Breast epithelium (tissue), 4 donors: ENCODE data around the gene C1orf146. TPM values are rescaled to one million over a fixed set of nuclear protein-coding genes. Genes with fewer than 3 reads are reported as not detected.

Source experiments
- DNase-seq, 2 donors: peaks; one replicate each; pipeline ENCODE4 v3.0.0-alpha.2; 2019; ENCODE audit warnings: low spot score in 2 of 2
- H3K27ac ChIP-seq, 2 donors: fragments of 200-600 bp; sonication (generic) in 1 of 2; one replicate each; pipeline ENCODE4 v1.5.1; 2016 to 2019; ENCODE audit warnings: mild to moderate bottlenecking in 1 of 2
- H3K27me3 ChIP-seq, 2 donors: fragments of 200-600 bp; sonication (generic) in 1 of 2; one replicate each; pipeline versions ENCODE4 v1.5.1 to v1.6.0; 2017 to 2019; ENCODE audit warnings: control low read depth in 1 of 2, mild to moderate bottlenecking in 1 of 2
- H3K36me3 ChIP-seq: fragments of 200-600 bp; one replicate; pipeline ENCODE4 v1.5.1; 2019
- H3K4me1 ChIP-seq, 2 donors: fragments of 200-600 bp; sonication (generic); one replicate each; pipeline ENCODE4 v1.5.1; 2016 to 2019; ENCODE audit warnings: control low read depth in 1 of 2
- H3K4me3 ChIP-seq, 3 donors: fragments of 200-600 bp; sonication (generic); 1 replicate in 2 of 3; 2 replicates in 1 of 3; pipeline ENCODE4 v1.5.1; 2016 to 2019; ENCODE audit warnings: mild to moderate bottlenecking in 3 of 3, moderate library complexity in 2 of 3
- H3K9me3 ChIP-seq, 2 donors: fragments of 200-600 bp; sonication (generic) in 1 of 2; one replicate each; pipeline ENCODE4 v1.5.1; 2016 to 2019; ENCODE audit warnings: control low read depth in 1 of 2
- CTCF ChIP-seq, 3 donors: fragments of 450-650 bp; IDR thresholded peaks; one replicate each; pipeline ENCODE4 v1.5.1; 2016 to 2017; ENCODE audit warnings: antibody characterized with exemption in 3 of 3, mild to moderate bottlenecking in 3 of 3, moderate library complexity in 3 of 3
- POLR2A ChIP-seq: fragments of 450-650 bp; IDR thresholded peaks from one replicate; pipeline ENCODE4 v1.6.1; 2016; ENCODE audit warnings: antibody characterized with exemption, mild to moderate bottlenecking, moderate library complexity
- POLR2AphosphoS5 ChIP-seq, 3 donors: sonication (generic); formaldehyde crosslinking; IDR thresholded peaks; one replicate each; pipeline ENCODE4 v1.6.1; 2017; ENCODE audit warnings: antibody characterized with exemption in 3 of 3
- intact Hi-C: fragments of 100-400 bp; cut with DNase I; formaldehyde crosslinking; loops from one replicate; pipeline ENCODE4 v1.15.1; 2023; ENCODE audit warnings: low total_unique reads
- total RNA-seq, 3 donors: library from RNA; depleted of rRNA; stranded (reverse); fragments of >200 nt; gene quantifications; one replicate each; pipeline ENCODE4 v1.1.0, GENCODE V29; 2016

Gene C1orf146
- total RNA-seq, 3 donors from 2014 or later: not detected

GRCh38 chr1:92203105-92203504 lies 14.6 kb upstream of the C1orf146 start:
- Histone ChIP-seq H3K27me3 (no peaks in the 10 kb centered on the region), H3K4me1 (no peaks in the 10 kb centered on the region), H3K36me3 (no peaks in the 10 kb centered on the region), H3K4me3 (no peak overlapping the region), H3K27ac (no peak overlapping the region), H3K9me3 (peaks cover 0 to 10% of the 10 kb centered on the region in 2 donors)
- no peak for DNase-seq
- TF ChIP-seq POLR2AphosphoS5 (IDR thresholded peaks at IDR 0.05): no peak
- no peak for TF ChIP-seq POLR2A
- intact Hi-C loops: no loop called here

- TF ChIP-seq POLR2AphosphoS5 (IDR thresholded peaks at IDR 0.05) (no peak), POLR2A (no peak), CTCF (IDR thresholded peaks at IDR 0.05) (no peak)
- Histone ChIP-seq H3K4me1 (no peaks in the 10 kb centered on the region), H3K27ac (no peak overlapping the region), H3K27me3 (no peaks in the 10 kb centered on the region), H3K4me3 (no peak overlapping the region), H3K9me3 (peaks cover 0 to 10% of the 10 kb centered on the region in 2 donors), H3K36me3 (no peaks in the 10 kb centered on the region)
- intact Hi-C loops: no loop called here
- DNase-seq: no peak
Observed at GRCh38 chr1:92210701-92211100, 7.0 kb upstream of the C1orf146 start.

GRCh38 chr1:92211166-92211565 lies 6.5 kb upstream of the C1orf146 start:
- H3K36me3 ChIP-seq: no peaks in the 10 kb centered on the region
- no peak overlapping the region for H3K4me3 ChIP-seq
- TF ChIP-seq CTCF (IDR thresholded peaks at IDR 0.05): no peak
- TF ChIP-seq POLR2AphosphoS5 (IDR thresholded peaks at IDR 0.05): no peak
- no peak for TF ChIP-seq POLR2A

GRCh38 chr1:92218559-92218958 lies 844 bp downstream of the C1orf146 start:
- no peak for DNase-seq
- Histone ChIP-seq H3K36me3 (no peaks in the 10 kb centered on the region), H3K27ac (no peak overlapping the region), H3K9me3 (no peaks in the 10 kb centered on the region), H3K27me3 (no peaks in the 10 kb centered on the region), H3K4me1 (no peaks in the 10 kb centered on the region), H3K4me3 (no peak overlapping the region)
- intact Hi-C loops: no loop called here
- no peak for TF ChIP-seq POLR2AphosphoS5 (IDR thresholded peaks at IDR 0.05)
- TF ChIP-seq POLR2A: no peak
- no peak for TF ChIP-seq CTCF (IDR thresholded peaks at IDR 0.05)

More at GRCh38 chr1:92211166-92211565, 6.5 kb upstream of the C1orf146 start:
- Histone ChIP-seq H3K4me1 (no peaks in the 10 kb centered on the region), H3K27me3 (no peaks in the 10 kb centered on the region), H3K9me3 (peaks cover 0 to 5% of the 10 kb centered on the region in 2 donors), H3K27ac (no peak overlapping the region)
- no peak for DNase-seq
- intact Hi-C loops: no loop called here

GRCh38 chr1:92219028-92219427 lies 1.3 kb downstream of the C1orf146 start:
- Histone ChIP-seq H3K9me3 (no peaks in the 10 kb centered on the region), H3K36me3 (no peaks in the 10 kb centered on the region), H3K27ac (no peak overlapping the region), H3K4me1 (no peaks in the 10 kb centered on the region), H3K27me3 (no peaks in the 10 kb centered on the region), H3K4me3 (no peak overlapping the region)
- intact Hi-C loops: no loop called here
- DNase-seq: no peak
- TF ChIP-seq POLR2AphosphoS5 (IDR thresholded peaks at IDR 0.05): no peak

GRCh38 chr1:92228401-92228800 lies 10.7 kb downstream of the C1orf146 start:
- Histone ChIP-seq H3K27me3 (no peaks in the 10 kb centered on the region), H3K27ac (no peak overlapping the region), H3K4me1 (no peaks in the 10 kb centered on the region), H3K4me3 (no peak overlapping the region), H3K36me3 (no peaks in the 10 kb centered on the region), H3K9me3 (no peaks in the 10 kb centered on the region)
- TF ChIP-seq POLR2A (no peak), POLR2AphosphoS5 (IDR thresholded peaks at IDR 0.05) (no peak), CTCF (IDR thresholded peaks at IDR 0.05) (no peak)
- intact Hi-C loops: no loop called here
- no peak for DNase-seq
